ENCODE measurements around the gene DNAI2.

- TF ChIP-seq CTCF (IDR thresholded peaks at IDR 0.05) (no peak), EP300 (IDR thresholded peaks at IDR 0.05; ENCODE audit: borderline replicate concordance in 1 of 2, low read depth in 1 of 2, low read length in 1 of 2) (no peak), IRF3 (IDR thresholded peaks at IDR 0.05; ENCODE audit: low read depth, low read length) (no peak), YY1 (IDR thresholded peaks at IDR 0.05; ENCODE audit: low read depth) (no peak), POLR2AphosphoS5 (IDR thresholded peaks at IDR 0.05; ENCODE audit: low read depth, low read length) (no peak)
These were observed 66.5 kb downstream of the DNAI2 start for GRCh38 chr17:74340470-74341023.

All from SK-N-SH (cell line).